Measurements from ENCODE around the gene ICA1L.
"Not testable (repeated sequence)": the region's sequence is repeated elsewhere in the genome, so short reads cannot be mapped to it uniquely, and the experiment has no call there.

Gene ICA1L

DNA sequence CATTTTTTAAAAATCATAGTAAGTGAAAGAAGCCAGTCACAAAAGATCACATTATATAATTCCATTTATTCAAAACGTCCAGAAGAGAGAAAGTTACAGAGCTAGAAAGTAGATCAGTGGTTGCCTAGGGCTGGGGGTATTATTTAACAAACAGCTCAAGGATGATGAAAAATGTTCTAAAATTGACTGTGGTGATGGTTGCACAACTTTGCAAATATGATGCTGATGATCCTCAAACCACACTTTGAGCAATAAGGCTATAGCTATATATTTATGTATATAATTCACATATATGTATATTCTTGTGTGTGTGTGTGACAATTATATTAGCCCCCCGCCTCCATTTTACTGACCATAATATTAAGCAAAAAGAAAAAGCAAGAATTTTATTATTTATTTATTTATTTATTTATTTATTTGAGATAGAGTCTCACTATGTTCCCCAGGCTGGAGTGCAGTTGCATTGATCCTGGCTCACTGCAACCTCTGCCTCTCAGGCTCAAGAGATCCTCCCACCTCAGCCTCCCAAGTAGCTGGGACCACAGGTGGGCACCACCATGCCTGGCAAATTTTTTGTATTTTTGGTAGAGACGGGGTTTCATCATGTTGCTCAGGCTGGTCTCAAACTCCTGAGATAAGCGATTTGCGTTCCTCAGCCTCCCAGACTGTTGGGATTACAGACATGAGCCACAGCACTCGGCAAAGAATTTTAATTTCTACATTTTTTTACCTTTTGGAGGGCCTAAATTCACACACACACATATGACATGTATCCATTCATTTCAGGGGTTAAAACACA lies 38.0 kb upstream of the ICA1L start:
- TF ChIP-seq, protein P1, sequence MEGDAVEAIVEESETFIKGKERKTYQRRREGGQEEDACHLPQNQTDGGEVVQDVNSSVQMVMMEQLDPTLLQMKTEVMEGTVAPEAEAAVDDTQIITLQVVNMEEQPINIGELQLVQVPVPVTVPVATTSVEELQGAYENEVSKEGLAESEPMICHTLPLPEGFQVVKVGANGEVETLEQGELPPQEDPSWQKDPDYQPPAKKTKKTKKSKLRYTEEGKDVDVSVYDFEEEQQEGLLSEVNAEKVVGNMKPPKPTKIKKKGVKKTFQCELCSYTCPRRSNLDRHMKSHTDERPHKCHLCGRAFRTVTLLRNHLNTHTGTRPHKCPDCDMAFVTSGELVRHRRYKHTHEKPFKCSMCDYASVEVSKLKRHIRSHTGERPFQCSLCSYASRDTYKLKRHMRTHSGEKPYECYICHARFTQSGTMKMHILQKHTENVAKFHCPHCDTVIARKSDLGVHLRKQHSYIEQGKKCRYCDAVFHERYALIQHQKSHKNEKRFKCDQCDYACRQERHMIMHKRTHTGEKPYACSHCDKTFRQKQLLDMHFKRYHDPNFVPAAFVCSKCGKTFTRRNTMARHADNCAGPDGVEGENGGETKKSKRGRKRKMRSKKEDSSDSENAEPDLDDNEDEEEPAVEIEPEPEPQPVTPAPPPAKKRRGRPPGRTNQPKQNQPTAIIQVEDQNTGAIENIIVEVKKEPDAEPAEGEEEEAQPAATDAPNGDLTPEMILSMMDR (IDR thresholded peaks at IDR 0.05; ENCODE audit: borderline replicate concordance, control extremely low read depth, extremely low read depth, insufficient read depth, missing control alignments) = no peak
- DNase-seq (ENCODE audit: low spot score) = no peak
- in situ Hi-C loops (cut with MboI; ENCODE audit: low sequenced_read_pairs, unreplicated experiment) = no loop called here

DNA sequence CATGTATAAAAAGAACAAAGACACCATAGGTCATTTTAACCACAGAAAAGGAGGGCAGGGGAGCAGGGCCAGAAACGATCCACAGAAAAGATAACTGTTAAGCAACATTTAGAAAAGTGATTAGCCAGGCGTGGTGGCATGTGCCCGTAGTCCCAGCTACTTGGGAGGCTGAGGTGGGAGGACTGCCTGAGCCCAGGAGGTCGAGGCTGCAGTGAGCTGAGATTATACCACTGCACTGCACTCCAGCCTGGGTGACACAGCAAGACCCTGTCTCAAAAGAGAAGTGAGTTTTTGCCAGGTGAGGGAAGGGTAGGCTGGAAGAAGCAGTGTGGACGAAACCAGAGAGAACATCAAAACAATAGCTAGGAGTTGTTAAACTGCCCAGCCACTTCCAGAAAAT lies 36.6 kb upstream of the ICA1L start:
- TF ChIP-seq, protein P1 (IDR thresholded peaks at IDR 0.05; ENCODE audit: borderline replicate concordance, control extremely low read depth, extremely low read depth, insufficient read depth, missing control alignments) = no peak
- DNase-seq (ENCODE audit: low spot score) = no peak
- in situ Hi-C loops (cut with MboI; ENCODE audit: low sequenced_read_pairs, unreplicated experiment) = no loop called here

GRCh38 chr2:202905507-202905906 lies 33.9 kb upstream of the ICA1L start:
- DNase-seq (ENCODE audit: low spot score); in situ Hi-C loops (cut with MboI; ENCODE audit: low sequenced_read_pairs, unreplicated experiment): not testable (repeated sequence)

DNA sequence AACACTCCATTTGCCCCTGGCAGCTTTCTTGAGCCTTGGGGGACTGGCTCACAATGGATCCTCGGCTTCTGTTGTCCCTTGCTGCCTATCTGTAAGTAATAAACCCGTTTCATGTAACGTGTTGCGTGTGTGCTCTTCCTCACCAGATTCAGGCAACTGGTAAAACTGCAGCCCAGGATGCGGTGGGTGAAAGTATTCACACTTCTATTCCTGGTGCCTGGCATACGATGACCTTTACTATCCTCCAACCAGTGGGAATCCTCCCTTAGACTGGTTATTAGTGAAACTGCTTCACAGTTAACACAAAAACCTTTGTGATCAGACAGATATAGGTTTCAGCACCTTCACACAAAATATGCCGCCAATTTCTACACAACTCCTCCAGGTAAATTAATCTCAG lies 13.6 kb upstream of the ICA1L start:
- no peak for DNase-seq (ENCODE audit: low spot score)
- in situ Hi-C loops (cut with MboI; ENCODE audit: low sequenced_read_pairs, unreplicated experiment) = no loop called here
- TF ChIP-seq, protein P1 (IDR thresholded peaks at IDR 0.05; ENCODE audit: borderline replicate concordance, control extremely low read depth, extremely low read depth, insufficient read depth, missing control alignments) = no peak

GRCh38 chr2:202883987-202884675 lies 12.6 kb upstream of the ICA1L start:
- no peak for DNase-seq (ENCODE audit: low spot score)
- in situ Hi-C loops (cut with MboI; ENCODE audit: low sequenced_read_pairs, unreplicated experiment) = no loop called here
- TF ChIP-seq, protein P1 (IDR thresholded peaks at IDR 0.05; ENCODE audit: borderline replicate concordance, control extremely low read depth, extremely low read depth, insufficient read depth, missing control alignments) = no peak

GRCh38 chr2:202881570-202881969 lies 10.0 kb upstream of the ICA1L start:
- DNase-seq (ENCODE audit: low spot score) = no peak
- TF ChIP-seq, protein P1 (IDR thresholded peaks at IDR 0.05; ENCODE audit: borderline replicate concordance, control extremely low read depth, extremely low read depth, insufficient read depth, missing control alignments) = no peak
- in situ Hi-C loops (cut with MboI; ENCODE audit: low sequenced_read_pairs, unreplicated experiment) = no loop called here

GRCh38 chr2:202877699-202878098 lies 6.1 kb upstream of the ICA1L start:
- in situ Hi-C loops (cut with MboI; ENCODE audit: low sequenced_read_pairs, unreplicated experiment) = no loop called here
- no peak for DNase-seq (ENCODE audit: low spot score)
- TF ChIP-seq, protein P1 (IDR thresholded peaks at IDR 0.05; ENCODE audit: borderline replicate concordance, control extremely low read depth, extremely low read depth, insufficient read depth, missing control alignments) = no peak

Data from GM13976 (cell line).